A673 (cell line): Measurements from ENCODE around the gene MYOF. TPM values are rescaled to one million over a fixed set of nuclear protein-coding genes. Genes with fewer than 3 reads are reported as not detected.
"Not testable (repeated sequence)": the region's sequence is repeated elsewhere in the genome, so short reads cannot be mapped to it uniquely, and the experiment has no call there.

Source experiments
- BruUV-seq: library from RNA; stranded (reverse); fragments of 400-500 nt; replicated peaks from 2 replicates; lab custom pipeline; 2021; lab: Mats Ljungman, UMichigan
- CTCF ChIA-PET: fragments of 300-600 bp; sonication (Branson Sonifier 250); formaldehyde crosslinking; loops from one replicate; lab custom pipeline; 2022; ENCODE audit warnings: antibody characterized with exemption; lab: Charles Lee
- POLR2A ChIA-PET: fragments of 300-600 bp; sonication (Branson Sonifier 250); formaldehyde crosslinking; loops from one replicate; lab custom pipeline; 2022; ENCODE audit warnings: antibody characterized with exemption; ENCODE audit not compliant: low non-redundant PET; lab: Charles Lee
- DNase-seq: peaks from one replicate; pipeline ENCODE4 v3.0.0-alpha.2; 2015; ENCODE audit warnings: low spot score
- H3K27ac ChIP-seq: fragments of 200-600 bp; sonication (generic); 2 replicates; pipeline ENCODE4 v1.5.1; 2016; ENCODE audit warnings: mixed run types, low read depth, mild to moderate bottlenecking, mixed read lengths, antibody characterized with exemption, low read length; ENCODE audit not compliant: poor library complexity, severe bottlenecking
- H3K27me3 ChIP-seq: fragments of 200-600 bp; sonication (generic); replicated peaks from 2 replicates; pipeline ENCODE4 v1.6.1; 2017; ENCODE audit warnings: mixed run types, low read depth, mild to moderate bottlenecking, mixed read lengths, antibody characterized with exemption, low read length; ENCODE audit not compliant: insufficient read depth, poor library complexity
- H3K36me3 ChIP-seq: fragments of 200-600 bp; sonication (generic); 2 replicates; pipeline ENCODE4 v1.6.1; 2016; ENCODE audit warnings: mixed run types, mild to moderate bottlenecking, mixed read lengths, antibody characterized with exemption, low read length; ENCODE audit not compliant: insufficient read depth, poor library complexity, severe bottlenecking
- H3K4me1 ChIP-seq: fragments of 200-600 bp; sonication (generic); 2 replicates; pipeline ENCODE4 v1.6.1; 2017; ENCODE audit warnings: mixed run types, mild to moderate bottlenecking, mixed read lengths, antibody characterized with exemption, low read length; ENCODE audit not compliant: insufficient read depth, poor library complexity, severe bottlenecking
- H3K4me3 ChIP-seq: fragments of 200-600 bp; sonication (generic); 2 replicates; pipeline ENCODE4 v1.5.1; 2016; ENCODE audit warnings: low read depth, mixed run types, mild to moderate bottlenecking, mixed read lengths, low read length; ENCODE audit not compliant: poor library complexity, severe bottlenecking
- H3K9me3 ChIP-seq: fragments of 200-600 bp; sonication (generic); 2 replicates; pipeline ENCODE4 v1.6.1; 2016; ENCODE audit warnings: mixed run types, low read depth, mild to moderate bottlenecking, mixed read lengths, antibody characterized with exemption, low read length; ENCODE audit not compliant: poor library complexity, severe bottlenecking
- EZH2 ChIP-seq: fragments of 200-600 bp; sonication (generic); IDR thresholded peaks from 2 replicates; pipeline ENCODE4 v1.6.1; 2017; ENCODE audit warnings: borderline replicate concordance, low read depth, mild to moderate bottlenecking, mixed read lengths, antibody characterized with exemption, low read length; ENCODE audit not compliant: poor library complexity, severe bottlenecking
- intact Hi-C: fragments of 100-400 bp; cut with micrococcal nuclease; formaldehyde crosslinking; loops from one replicate; pipeline ENCODE4 v1.10.0; 2022; ENCODE audit not compliant: unreplicated experiment
- total RNA-seq: library from RNA; stranded (reverse); gene quantifications from 2 replicates; pipeline ENCODE4 v1.2.3, GENCODE V29; 2021
- TF ChIP-seq, protein P1 (sequence below): fragments of 300-800, 200-600 bp; sonication (generic); conservative IDR thresholded peaks from 2 replicates; pipeline ENCODE4 v1.5.1; 2017; ENCODE audit warnings: low read depth, mild to moderate bottlenecking, antibody characterized with exemption, low read length, moderate library complexity, mixed read lengths

MYOF gene
- total RNA-seq, 1 experiment from 2014 or later, result 24.2 TPM

DNA sequence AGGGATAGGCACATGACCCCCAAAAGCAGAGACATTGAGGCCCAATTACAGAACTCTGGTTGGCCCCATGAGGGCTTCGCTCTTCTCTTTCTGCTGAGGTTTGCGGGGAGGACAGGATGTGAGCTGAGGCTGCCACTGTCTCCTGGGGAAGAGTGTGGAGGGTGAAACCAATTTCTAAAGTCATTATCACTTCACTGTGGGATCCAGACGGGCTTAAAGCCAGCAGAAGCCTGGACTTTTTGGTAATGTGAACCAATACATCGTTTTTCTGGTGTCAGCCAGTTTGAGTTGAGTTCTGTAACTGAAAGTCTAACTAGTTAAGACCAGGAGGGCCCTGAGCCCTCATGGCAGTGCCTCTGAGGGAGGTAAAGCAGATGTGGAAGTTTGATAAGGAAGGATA is 163.0 kb downstream of the MYOF start:
- Histone ChIP-seq H3K9me3 (no peaks in the 10 kb centered on the region), H3K27ac (no peak overlapping the region), H3K4me1 (peaks cover 8% of the 10 kb centered on the region), H3K4me3 (no peak overlapping the region), H3K36me3 (no peaks in the 10 kb centered on the region), H3K27me3 (no peaks in the 10 kb centered on the region)
- no peak for DNase-seq
- ChIA-PET POLR2A (no interaction called here), CTCF (no interaction called here)
- intact Hi-C loops, result no loop called here
- BruUV-seq, result no TSS peak
- TF ChIP-seq, protein P1, sequence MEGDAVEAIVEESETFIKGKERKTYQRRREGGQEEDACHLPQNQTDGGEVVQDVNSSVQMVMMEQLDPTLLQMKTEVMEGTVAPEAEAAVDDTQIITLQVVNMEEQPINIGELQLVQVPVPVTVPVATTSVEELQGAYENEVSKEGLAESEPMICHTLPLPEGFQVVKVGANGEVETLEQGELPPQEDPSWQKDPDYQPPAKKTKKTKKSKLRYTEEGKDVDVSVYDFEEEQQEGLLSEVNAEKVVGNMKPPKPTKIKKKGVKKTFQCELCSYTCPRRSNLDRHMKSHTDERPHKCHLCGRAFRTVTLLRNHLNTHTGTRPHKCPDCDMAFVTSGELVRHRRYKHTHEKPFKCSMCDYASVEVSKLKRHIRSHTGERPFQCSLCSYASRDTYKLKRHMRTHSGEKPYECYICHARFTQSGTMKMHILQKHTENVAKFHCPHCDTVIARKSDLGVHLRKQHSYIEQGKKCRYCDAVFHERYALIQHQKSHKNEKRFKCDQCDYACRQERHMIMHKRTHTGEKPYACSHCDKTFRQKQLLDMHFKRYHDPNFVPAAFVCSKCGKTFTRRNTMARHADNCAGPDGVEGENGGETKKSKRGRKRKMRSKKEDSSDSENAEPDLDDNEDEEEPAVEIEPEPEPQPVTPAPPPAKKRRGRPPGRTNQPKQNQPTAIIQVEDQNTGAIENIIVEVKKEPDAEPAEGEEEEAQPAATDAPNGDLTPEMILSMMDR, result no peak
- no peak for TF ChIP-seq EZH2

DNA sequence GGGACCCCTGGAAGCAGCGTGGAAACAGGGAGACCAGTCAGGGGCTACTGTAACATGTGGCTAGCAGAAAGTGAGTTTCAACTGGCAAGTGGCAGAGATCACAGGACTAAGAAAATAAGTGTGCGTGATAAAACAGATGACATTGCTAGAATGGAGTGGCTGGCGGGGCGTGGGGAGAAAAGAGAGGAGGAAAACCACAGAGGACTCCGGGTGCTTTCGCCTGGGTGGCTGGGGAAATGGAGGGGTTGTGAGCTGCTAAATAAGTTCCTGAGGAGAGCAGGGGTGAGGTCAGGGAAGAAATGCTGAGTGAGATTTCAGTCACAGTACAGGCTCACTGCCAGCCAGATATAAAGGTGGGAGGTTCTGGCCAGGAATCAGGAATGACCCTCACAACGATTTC is 166.9 kb downstream of the MYOF start:
- no peaks in the 10 kb centered on the region for H3K36me3 ChIP-seq
- CTCF ChIA-PET, result no interaction called here
- DNase-seq, result no peak
- H3K9me3 ChIP-seq, result no peaks in the 10 kb centered on the region
- H3K27ac ChIP-seq, result no peak overlapping the region
- no peak overlapping the region for H3K4me3 ChIP-seq
- TF ChIP-seq, protein P1, result no peak
- TF ChIP-seq EZH2, result no peak
- no TSS peak for BruUV-seq
- no peaks in the 10 kb centered on the region for H3K27me3 ChIP-seq
- intact Hi-C loops, result no loop called here
- peaks cover 8% of the 10 kb centered on the region for H3K4me1 ChIP-seq
- POLR2A ChIA-PET, result no interaction called here

DNA sequence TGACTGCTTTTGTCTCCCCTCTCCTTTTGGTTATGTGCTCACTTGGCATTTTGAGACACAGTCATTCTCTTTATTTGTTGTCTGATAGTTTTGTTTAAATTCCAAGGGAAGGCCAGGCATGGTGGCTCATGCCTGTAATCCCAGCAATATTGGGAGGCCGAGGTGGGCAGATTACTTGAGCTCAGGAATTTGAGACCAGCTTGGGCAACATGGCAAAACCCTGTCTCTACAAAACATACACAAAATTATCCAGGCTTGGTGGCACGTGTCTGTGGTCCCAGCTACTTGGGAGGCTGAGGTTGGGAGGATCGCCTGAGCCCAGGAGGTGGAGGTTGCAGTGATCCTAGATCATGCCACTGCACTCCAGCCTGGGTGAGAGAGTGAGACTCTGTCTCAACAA is 167.5 kb downstream of the MYOF start:
- H3K36me3 ChIP-seq, BruUV-seq, H3K9me3 ChIP-seq, H3K27me3 ChIP-seq, DNase-seq, CTCF ChIA-PET, intact Hi-C loops, POLR2A ChIA-PET, H3K4me3 ChIP-seq, H3K4me1 ChIP-seq, H3K27ac ChIP-seq: not testable (repeated sequence)

DNA sequence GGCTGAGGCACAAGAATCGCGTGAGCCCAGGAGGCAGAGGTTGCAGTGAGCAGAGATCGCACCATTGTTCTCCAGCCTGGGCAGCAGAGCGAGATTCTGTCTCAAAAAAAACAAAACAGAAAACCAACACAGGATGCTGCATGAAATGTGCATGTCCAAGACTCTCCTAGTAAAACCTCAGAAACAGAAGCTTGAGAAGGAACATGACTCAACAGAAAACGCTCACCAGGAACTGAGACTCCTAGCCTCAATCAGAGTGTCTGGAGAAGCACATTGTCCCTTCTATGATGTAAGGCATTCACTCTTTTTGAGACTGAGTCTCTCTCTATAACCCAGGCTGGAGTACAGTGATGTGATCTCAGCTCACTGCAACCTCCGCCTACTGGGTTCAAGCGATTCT is 168.3 kb downstream of the MYOF start:
- no peaks in the 10 kb centered on the region for H3K27me3 ChIP-seq
- TF ChIP-seq, protein P1, result no peak
- TF ChIP-seq EZH2, result no peak
- BruUV-seq, result no TSS peak
- ChIA-PET POLR2A (no interaction called here), CTCF (no interaction called here)
- no peaks in the 10 kb centered on the region for H3K36me3 ChIP-seq
- H3K4me1 ChIP-seq, result no peaks in the 10 kb centered on the region
- intact Hi-C loops, result no loop called here
- H3K4me3 ChIP-seq, result no peak overlapping the region
- H3K9me3 ChIP-seq, result no peaks in the 10 kb centered on the region
- no peak overlapping the region for H3K27ac ChIP-seq
- no peak for DNase-seq
